ENCODE results near the gene DHFR. TPM values are rescaled to one million over a fixed set of nuclear protein-coding genes. Genes with fewer than 3 reads are reported as not detected.

The DHFR gene
- total and polyA plus RNA-seq, 2 experiments from 2014 or later: 11.6 to 23.8 TPM

- no peaks in the 10 kb centered on the region for H3K9me3 ChIP-seq (ENCODE audit: low read depth)
- TF ChIP-seq EZH2 (IDR thresholded peaks at IDR 0.05; ENCODE audit: insufficient read depth, poor library complexity, severe bottlenecking) (no peak), EZH2phosphoT487 (IDR thresholded peaks at IDR 0.05; ENCODE audit: insufficient read depth, low read depth) (no peak)
- no peaks in the 10 kb centered on the region for H3K79me2 ChIP-seq (ENCODE audit: insufficient read depth)
- no peak overlapping the region for H3K9ac ChIP-seq
- DNase-seq: no peak
- no peak overlapping the region for H3K27ac ChIP-seq
- no peaks in the 10 kb centered on the region for H3K27me3 ChIP-seq (replicated peaks; ENCODE audit: insufficient read depth)
- H3K9me2 ChIP-seq (ENCODE audit: insufficient read depth): no peaks in the 10 kb centered on the region
- no peaks in the 10 kb centered on the region for H4K20me1 ChIP-seq (ENCODE audit: insufficient read depth)
- 97 to 99% methylated on average over 11 of the region's 11 CpGs for WGBS, 2 experiments (ENCODE audit: low coverage in 1 of 2, low lambda C conversion rate in 2 of 2, missing lambda C conversion rate in 2 of 2)
- no peaks in the 10 kb centered on the region for H3K4me1 ChIP-seq (ENCODE audit: insufficient read depth)
- no peak overlapping the region for H3K4me2 ChIP-seq (ENCODE audit: unreplicated experiment)
- in situ Hi-C loops (cut with MboI): no loop called here
- H2AFZ ChIP-seq: no peak overlapping the region
- no peaks in the 10 kb centered on the region for H3F3A ChIP-seq (ENCODE audit: insufficient read depth)
- H3K4me3 ChIP-seq: no peak overlapping the region
- H3K36me3 ChIP-seq (ENCODE audit: low read depth): 0 out of 2 replicates have a peak, but pooled peaks cover 1% of the 10 kb centered on the region
Observed at GRCh38 chr5:80631278-80632259, 23.2 kb downstream of the DHFR start.

- H3K9me3 ChIP-seq (ENCODE audit: low read depth): no peaks in the 10 kb centered on the region
- no peak overlapping the region for H3K4me2 ChIP-seq (ENCODE audit: unreplicated experiment)
- no peak for DNase-seq
- no peaks in the 10 kb centered on the region for H3K79me2 ChIP-seq (ENCODE audit: insufficient read depth)
- H4K20me1 ChIP-seq (ENCODE audit: insufficient read depth): no peaks in the 10 kb centered on the region
- no peaks in the 10 kb centered on the region for H3K36me3 ChIP-seq (ENCODE audit: low read depth)
- no peak overlapping the region for H2AFZ ChIP-seq
- no peak overlapping the region for H3K9ac ChIP-seq
- no peaks in the 10 kb centered on the region for H3K4me1 ChIP-seq (ENCODE audit: insufficient read depth)
- in situ Hi-C loops (cut with MboI): no loop called here
- H3F3A ChIP-seq (ENCODE audit: insufficient read depth): no peaks in the 10 kb centered on the region
- no peaks in the 10 kb centered on the region for H3K9me2 ChIP-seq (ENCODE audit: insufficient read depth)
- no peaks in the 10 kb centered on the region for H3K27me3 ChIP-seq (replicated peaks; ENCODE audit: insufficient read depth)
- H3K4me3 ChIP-seq: no peak overlapping the region
- no peak overlapping the region for H3K27ac ChIP-seq
- no peak for TF ChIP-seq EZH2 (IDR thresholded peaks at IDR 0.05; ENCODE audit: insufficient read depth, poor library complexity, severe bottlenecking)
- TF ChIP-seq EZH2phosphoT487 (IDR thresholded peaks at IDR 0.05; ENCODE audit: insufficient read depth, low read depth): no peak
Observed at GRCh38 chr5:80629281-80629680, 25.5 kb downstream of the DHFR start.

GRCh38 chr5:80625230-80625629, 29.6 kb downstream of the DHFR start:
- Histone ChIP-seq H3K27ac (no peak overlapping the region), H2AFZ (no peak overlapping the region), H3K4me2 (ENCODE audit: unreplicated experiment) (no peak overlapping the region), H3K79me2 (ENCODE audit: insufficient read depth) (no peaks in the 10 kb centered on the region), H3K9me3 (ENCODE audit: low read depth) (no peaks in the 10 kb centered on the region), H3F3A (ENCODE audit: insufficient read depth) (no peaks in the 10 kb centered on the region), H3K4me3 (no peak overlapping the region), H3K27me3 (replicated peaks; ENCODE audit: insufficient read depth) (no peaks in the 10 kb centered on the region), H3K4me1 (ENCODE audit: insufficient read depth) (no peaks in the 10 kb centered on the region), H3K9ac (no peak overlapping the region), H4K20me1 (ENCODE audit: insufficient read depth) (no peaks in the 10 kb centered on the region), H3K9me2 (ENCODE audit: insufficient read depth) (no peaks in the 10 kb centered on the region), H3K36me3 (ENCODE audit: low read depth) (no peaks in the 10 kb centered on the region)
- 84 to 86% methylated on average over 5 of the region's 5 CpGs for WGBS, 2 experiments (ENCODE audit: low coverage in 1 of 2, low lambda C conversion rate in 2 of 2, missing lambda C conversion rate in 2 of 2)
- in situ Hi-C loops (cut with MboI): no loop called here
- TF ChIP-seq EZH2phosphoT487 (IDR thresholded peaks at IDR 0.05; ENCODE audit: insufficient read depth, low read depth) (no peak), EZH2 (IDR thresholded peaks at IDR 0.05; ENCODE audit: insufficient read depth, poor library complexity, severe bottlenecking) (no peak)
- no peak for DNase-seq

- WGBS, 2 experiments (ENCODE audit: low coverage in 1 of 2, low lambda C conversion rate in 2 of 2, missing lambda C conversion rate in 2 of 2): 51 to 71% methylated on average over 4 of the region's 4 CpGs
- Histone ChIP-seq H3K9me3 (ENCODE audit: low read depth) (no peaks in the 10 kb centered on the region), H3K9ac (no peak overlapping the region), H3K27ac (no peak overlapping the region), H4K20me1 (ENCODE audit: insufficient read depth) (no peaks in the 10 kb centered on the region), H2AFZ (no peak overlapping the region), H3K9me2 (ENCODE audit: insufficient read depth) (no peaks in the 10 kb centered on the region), H3F3A (ENCODE audit: insufficient read depth) (no peaks in the 10 kb centered on the region), H3K4me1 (ENCODE audit: insufficient read depth) (no peaks in the 10 kb centered on the region), H3K4me3 (no peak overlapping the region), H3K27me3 (replicated peaks; ENCODE audit: insufficient read depth) (no peaks in the 10 kb centered on the region), H3K36me3 (ENCODE audit: low read depth) (no peaks in the 10 kb centered on the region), H3K4me2 (ENCODE audit: unreplicated experiment) (no peak overlapping the region), H3K79me2 (ENCODE audit: insufficient read depth) (no peaks in the 10 kb centered on the region)
- no peak for DNase-seq
- in situ Hi-C loops (cut with MboI): no loop called here
- TF ChIP-seq EZH2phosphoT487 (IDR thresholded peaks at IDR 0.05; ENCODE audit: insufficient read depth, low read depth) (no peak), EZH2 (IDR thresholded peaks at IDR 0.05; ENCODE audit: insufficient read depth, poor library complexity, severe bottlenecking) (no peak)
Observed at GRCh38 chr5:80623999-80624398, 30.8 kb downstream of the DHFR start.

Data from GM23248 (cell line).